ENCODE data around the gene OPRD1.
"Not testable (repeated sequence)": the region's sequence is repeated elsewhere in the genome, so short reads cannot be mapped to it uniquely, and the experiment has no call there.

OPRD1 gene

GRCh38 chr1:28811766-28812668 is at the start of gene OPRD1:
Gene OPRD1, plus strand, starts transcription at chr1:28812170. Its CDS starts 214 bp downstream, at chr1:28812384.
- DNase-seq, result peak; percentile 66

DNA sequence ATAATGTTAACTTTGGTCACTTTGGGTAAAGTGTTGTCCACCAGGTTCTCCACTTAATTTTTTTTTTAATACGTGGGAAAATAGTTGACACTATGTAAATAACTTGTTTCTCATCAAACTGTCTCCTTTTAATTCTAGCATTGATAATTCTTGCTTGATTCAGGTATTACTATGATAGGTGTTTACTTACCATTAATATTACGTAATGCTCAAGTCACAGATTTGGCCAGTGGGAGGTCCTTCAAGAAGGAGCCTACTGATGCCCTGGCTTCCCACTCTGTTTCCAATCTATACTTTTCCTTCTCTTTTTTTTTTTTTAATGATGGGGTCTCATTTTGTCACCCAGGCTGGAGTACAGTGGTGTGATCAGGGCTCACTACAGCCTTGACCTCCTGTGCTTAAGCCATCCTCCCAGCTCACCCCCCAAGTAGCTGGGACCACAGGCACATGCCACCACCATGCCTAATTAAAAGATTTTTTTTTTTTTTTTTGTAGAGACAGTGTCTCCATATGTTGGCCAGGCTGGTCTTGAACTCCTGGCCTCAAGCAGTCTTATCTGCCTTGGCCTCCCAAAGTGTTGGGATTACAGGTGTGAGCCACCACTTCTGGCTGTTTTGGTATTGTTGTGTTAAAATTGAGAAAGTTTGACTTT is 45.3 kb upstream of the OPRD1 start:
- no peak for DNase-seq

GRCh38 chr1:28770601-28771165 is 41.3 kb upstream of the OPRD1 start:
- DNase-seq, result no peak

- not testable (repeated sequence) for DNase-seq
Measured at GRCh38 chr1:28771921-28772320, 40.0 kb upstream of the OPRD1 start.

DNA sequence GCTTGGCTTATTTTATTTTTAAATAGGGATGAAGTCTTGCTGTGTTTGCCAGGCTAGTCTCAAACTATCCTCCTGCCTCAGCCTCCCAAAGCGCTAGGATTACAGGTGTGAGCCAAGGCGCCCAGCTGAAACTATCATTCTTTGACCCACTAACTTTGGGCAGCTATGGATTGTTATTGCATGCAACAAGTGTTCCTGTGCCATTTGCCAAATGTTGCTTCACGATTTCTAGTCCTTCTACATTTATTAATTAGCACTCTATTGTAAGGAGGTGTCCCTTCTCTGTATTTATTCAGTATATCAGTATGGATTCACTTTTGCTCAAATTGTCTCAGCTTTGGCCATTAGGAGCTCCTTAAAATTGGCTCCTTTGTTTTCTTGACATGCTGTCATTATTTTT is 38.9 kb upstream of the OPRD1 start:
- no peak for DNase-seq

DNA sequence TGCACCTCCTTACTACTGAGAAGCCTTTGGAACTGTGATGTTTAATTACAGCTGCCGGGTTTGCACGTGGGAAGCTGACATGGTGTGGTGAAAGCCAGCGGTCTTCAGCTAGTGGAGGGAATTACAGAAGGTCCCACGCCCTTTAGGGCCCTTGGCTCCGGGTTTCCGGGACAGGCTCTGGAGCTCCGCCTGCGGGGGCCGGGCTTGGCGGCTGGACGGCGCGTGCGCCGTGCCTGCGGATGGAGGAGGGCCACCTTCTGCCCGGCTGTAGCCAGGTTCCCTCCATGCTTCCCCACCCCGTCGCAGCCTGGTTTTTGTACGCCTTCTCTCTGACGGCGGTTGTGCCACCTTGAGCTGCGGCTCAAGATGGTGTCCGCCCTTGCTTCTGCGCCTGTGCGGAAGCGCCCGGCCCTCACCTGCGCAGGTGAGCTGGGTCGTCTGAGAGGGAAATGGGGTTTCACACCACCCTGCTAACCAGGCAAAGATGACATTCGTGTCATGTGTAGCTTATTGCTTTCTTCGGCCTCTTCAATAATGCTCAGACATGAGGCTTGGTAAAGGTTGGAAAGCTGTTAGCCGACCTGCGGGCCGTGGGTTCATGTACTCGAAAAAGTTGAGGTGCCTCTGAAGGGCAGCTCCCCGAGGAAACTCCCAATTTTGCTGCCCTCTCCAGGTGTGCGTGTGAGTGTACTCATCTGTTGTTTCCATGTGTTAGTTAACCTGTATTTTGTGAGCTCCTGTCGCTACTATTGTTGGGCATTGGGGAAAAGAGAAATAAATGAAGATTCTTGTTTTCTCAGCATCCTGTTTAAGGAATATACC is 36.6 kb upstream of the OPRD1 start:
- peak; percentile 79 for DNase-seq

DNA sequence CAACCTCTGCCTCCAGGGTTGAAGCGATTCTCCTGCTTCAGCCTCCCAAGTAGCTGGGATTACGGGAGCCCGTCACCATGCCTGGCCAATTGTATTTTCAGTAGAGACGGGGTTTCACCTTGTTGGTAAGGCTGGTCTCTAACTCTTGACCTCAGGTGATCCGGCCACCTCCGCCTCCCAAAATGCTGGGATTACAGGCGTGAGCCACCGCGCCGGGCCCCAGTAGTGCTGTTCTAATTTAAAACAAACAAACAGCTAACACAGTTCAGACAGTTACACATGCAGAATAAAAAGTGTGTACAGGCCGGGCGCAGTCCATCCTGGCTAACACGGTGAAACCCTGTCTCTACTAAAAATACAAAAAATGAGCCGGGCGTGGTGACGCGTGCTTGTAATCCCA is 35.6 kb upstream of the OPRD1 start:
- no peak for DNase-seq

DNA sequence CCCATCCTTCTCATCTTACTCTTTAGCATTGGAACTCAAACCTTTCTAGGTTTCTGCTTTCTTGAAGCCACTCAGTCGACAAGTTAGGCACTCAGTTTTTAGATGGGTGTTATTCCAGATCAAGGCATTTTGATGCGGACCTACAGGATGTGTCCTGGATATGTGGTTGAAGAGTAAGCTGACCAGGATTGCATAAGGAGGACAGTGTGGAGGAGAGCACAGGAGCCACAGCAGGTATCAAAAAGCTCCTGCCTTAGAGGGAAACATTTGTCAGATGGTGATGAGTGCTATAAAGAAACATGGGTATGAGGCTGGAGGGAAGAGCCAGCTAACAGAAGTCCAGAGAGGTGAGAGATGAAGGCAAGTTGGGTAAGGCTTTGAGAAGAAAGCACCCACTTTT is 33.9 kb upstream of the OPRD1 start:
- no peak for DNase-seq

DNA sequence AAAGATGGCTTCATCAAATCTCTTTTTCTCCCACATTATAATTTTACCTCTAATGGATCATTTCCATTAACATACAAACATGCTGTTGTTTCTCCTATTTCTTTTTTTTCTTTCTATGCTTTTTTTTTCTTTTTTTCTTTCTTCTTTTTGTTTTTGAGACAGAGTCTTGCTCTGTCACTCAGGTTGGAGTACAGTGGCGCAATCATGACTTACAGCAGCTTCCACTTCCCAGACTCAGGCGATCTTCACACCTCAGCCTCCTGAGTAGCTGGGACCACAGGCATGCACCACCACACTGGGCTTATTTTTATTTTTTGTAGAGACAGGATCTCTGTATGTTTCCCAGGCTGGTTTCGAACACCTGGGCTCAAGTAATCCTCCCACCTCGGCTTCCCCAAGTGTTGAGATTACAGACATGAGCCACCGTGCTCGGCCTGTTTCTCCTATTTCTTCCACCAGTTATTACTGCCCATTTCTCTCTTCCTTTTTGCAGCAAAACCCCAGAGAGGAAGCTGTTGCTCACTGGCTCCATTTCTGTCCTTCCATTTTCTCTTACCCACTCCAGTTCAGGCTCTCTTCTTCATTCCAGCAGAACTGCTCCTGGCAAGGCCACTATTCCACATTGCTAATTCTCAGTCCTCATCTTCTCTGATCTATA is 32.1 kb upstream of the OPRD1 start:
- DNase-seq, result no peak

- no peak for DNase-seq
Measured at GRCh38 chr1:28781305-28781704, 30.7 kb upstream of the OPRD1 start.

- no peak for DNase-seq
Measured at GRCh38 chr1:28782011-28782410, 30.0 kb upstream of the OPRD1 start.

GRCh38 chr1:28783363-28783762 is 28.6 kb upstream of the OPRD1 start:
- no peak for DNase-seq

DNA sequence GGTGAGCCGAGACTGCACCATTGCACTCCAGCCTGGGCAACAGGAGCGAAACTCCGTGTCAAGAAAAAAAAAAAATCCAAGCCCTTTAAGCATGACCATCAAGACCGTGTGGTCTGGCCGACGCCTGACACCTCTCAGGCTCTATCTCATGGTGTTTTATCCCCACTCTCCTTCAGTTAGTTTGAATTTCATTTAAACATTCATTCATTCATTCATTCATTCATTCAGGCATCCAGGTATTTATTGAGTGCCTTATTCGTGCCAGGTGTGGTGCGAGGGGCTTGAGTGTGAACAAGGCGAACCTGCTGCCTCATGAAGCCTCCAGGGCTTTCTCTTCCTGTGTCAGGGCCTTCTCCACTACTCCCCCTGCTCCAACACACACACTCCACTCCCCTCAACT is 22.6 kb upstream of the OPRD1 start:
- DNase-seq, result no peak

GRCh38 chr1:28789816-28790215 is 22.2 kb upstream of the OPRD1 start:
- DNase-seq, result no peak

DNA sequence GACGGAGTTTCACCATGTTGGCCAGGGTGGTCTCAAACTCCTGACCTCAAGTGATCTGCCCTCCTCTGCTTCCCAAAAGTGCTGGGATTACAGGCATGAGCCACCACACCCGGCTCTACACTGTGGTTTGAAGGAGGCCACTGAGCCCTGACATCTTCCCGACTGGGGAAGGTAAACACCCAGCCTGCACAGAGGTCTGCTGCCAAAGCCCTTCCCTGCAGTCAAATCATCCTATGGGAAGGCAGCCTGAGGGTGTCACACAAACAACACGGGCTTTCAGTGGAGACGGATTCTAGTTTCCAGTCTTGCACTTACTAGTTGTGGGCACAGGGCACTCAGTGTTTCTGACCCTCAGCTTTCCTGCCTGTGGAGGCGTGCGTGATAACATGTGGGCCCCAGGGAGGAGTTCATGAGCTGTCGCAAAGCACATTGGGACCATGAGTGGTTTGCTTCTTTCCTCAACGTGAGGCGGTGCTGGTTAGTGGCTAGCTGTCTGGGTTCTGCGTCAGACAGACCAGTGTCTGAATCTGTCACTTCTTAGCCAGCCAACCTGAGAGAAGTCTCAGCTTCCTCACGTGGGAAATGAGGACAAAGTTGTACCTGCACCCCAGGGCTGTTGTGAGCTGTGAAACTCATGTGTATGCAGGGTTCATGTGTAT is 21.5 kb upstream of the OPRD1 start:
- peak; percentile 11 for DNase-seq

DNA sequence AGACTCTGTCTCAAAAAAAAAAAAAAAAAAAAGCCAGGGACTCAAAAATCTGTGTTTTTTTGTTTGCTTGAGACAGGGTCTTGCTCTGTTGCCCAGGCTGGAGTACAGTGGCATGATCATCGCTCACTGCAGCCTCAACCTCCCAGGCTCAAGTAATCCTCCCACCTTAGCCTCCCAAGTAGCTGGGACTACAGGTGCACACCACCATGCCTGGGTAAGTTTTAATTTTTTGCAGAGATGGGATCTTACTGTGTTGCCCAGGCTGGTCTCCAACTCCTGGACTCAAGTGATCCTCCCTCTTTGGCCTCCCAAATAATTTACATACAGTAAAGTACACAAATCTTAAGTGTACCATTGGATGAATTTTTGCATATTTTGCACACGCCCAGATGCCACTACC is 20.0 kb upstream of the OPRD1 start:
- DNase-seq, result not testable (repeated sequence)

- peak; percentile 45 for DNase-seq
Measured at GRCh38 chr1:28792644-28793121, 19.3 kb upstream of the OPRD1 start.

DNA sequence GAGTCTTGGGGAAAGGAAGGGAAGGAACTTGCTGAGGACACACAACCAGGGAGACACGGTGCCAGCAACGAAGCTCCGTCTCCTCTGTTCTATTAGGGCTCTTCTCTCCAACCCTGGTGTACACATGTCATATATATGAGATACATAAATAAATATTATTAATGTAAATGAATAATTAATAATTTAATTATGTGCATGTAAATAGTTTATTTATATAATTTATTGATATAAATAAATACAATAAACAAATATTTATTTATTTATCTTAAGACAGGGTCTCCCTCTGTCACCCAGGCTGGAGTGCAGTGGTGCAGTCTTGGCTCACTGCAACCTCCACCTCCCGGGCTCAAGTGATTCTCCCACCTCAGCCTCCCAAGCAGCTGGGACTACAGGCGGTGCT is 17.4 kb upstream of the OPRD1 start:
- DNase-seq, result not testable (repeated sequence)

DNA sequence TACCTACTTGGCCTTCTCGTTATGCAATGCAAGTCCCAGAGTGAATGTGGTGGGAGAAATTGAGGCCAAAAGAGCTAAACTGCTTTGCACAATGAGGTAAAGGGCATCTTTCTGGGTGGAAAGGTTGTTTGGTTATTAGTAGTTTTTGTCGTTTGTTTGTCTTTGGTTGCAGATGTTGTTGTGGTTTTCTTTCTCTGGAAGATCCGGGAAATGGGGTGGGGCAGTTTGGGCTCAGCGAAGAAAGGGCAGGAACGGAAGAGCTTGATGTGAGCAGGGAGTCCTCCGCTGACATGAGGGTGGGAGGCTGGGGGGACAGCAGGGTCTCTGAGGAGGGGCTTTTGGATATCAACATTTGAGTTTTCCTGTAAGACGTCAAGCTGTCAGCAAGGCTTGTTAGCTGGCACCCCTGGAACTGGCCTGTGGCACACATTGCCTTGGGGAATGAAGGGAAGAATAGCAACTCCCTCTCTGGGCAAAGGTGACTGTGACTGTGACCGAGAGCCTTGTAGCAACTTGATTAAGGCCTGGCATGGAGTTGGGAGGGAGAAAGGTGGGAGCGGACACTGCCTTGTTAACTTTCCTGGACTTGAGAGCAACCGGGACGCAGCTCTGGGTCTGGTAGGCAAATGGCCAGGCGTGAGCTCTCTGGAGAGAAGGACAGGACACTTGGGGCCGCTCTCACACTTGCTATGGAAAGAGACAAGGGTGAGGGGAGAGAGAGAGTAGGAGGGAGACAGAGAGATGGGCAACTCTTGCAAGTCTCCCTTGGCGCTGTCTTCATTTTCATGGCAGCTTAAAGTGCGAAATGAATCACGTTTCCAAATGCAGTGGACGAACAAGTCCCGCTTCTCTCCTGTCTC is 15.4 kb upstream of the OPRD1 start:
- no peak for DNase-seq

GRCh38 chr1:28800324-28800723 is 11.6 kb upstream of the OPRD1 start:
- no peak for DNase-seq

DNA sequence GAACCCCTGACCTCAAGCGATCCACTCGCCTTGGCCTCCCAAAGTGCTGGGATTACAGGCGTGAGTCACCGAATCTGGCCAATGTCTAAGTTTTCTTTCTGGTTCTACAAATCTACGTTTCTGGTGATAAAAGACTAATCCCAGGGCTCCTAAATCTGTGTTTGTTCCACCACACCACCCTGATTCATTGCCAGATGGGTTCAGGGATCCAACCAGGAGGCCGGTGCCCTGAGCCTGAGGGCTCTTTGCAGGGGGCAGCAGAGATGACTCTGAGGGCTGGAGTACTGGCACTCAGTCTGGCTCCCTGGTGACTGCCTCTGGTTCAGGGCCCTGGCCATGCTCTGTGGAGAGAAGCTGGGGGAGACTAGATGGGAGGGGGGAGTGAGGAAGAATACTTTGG is 10.5 kb upstream of the OPRD1 start:
- peak; percentile 68 for DNase-seq

Measured in NCI-H69 (cell line).